Heart left ventricle (tissue), 16 donors: ENCODE results near the gene BEX5. TPM values are rescaled to one million over a fixed set of nuclear protein-coding genes. Genes with fewer than 3 reads are reported as not detected.
"Not testable (repeated sequence)": the region's sequence is repeated elsewhere in the genome, so short reads cannot be mapped to it uniquely, and the experiment has no call there.

Source experiments
- ATAC-seq, 4 donors: fragments of 200-7000 bp; cut with Tn5 transposase; one replicate each; pipeline ENCODE4 v1.9.1; 2020 to 2022; ENCODE audit warnings: moderate library complexity in 4 of 4, mild to moderate bottlenecking in 3 of 4, moderate number of reproducible peaks in 1 of 4
- DNase-seq, 5 donors: peaks; one replicate each; pipeline ENCODE4 v3.0.0-alpha.2; 2020
- H3K27ac ChIP-seq, 12 donors: fragments of 200-600 bp; sonication (generic) in 4 of 12; one replicate each; pipeline versions ENCODE4 v1.5.0 to v1.8.0; 2016 to 2022; ENCODE audit warnings: mild to moderate bottlenecking in 2 of 12
- H3K27me3 ChIP-seq, 9 donors: fragments of 200-600 bp; sonication (generic) in 2 of 9; one replicate each; pipeline versions ENCODE4 v1.5.1 to v1.8.0; 2016 to 2022; ENCODE audit warnings: mild to moderate bottlenecking in 3 of 9
- H3K36me3 ChIP-seq, 9 donors: fragments of 200-600 bp; sonication (generic) in 2 of 9; one replicate each; pipeline versions ENCODE4 v1.5.0 to v1.8.0; 2018 to 2022; ENCODE audit warnings: mild to moderate bottlenecking in 2 of 9
- H3K4me1 ChIP-seq, 12 donors: fragments of 200-600 bp; sonication (generic) in 4 of 12; one replicate each; pipeline versions ENCODE4 v1.5.0 to v1.8.0; 2016 to 2022; ENCODE audit warnings: mild to moderate bottlenecking in 3 of 12
- H3K4me3 ChIP-seq, 12 donors: fragments of 200-600 bp; sonication (generic) in 4 of 12; one replicate each; pipeline versions ENCODE4 v1.5.0 to v1.8.0; 2017 to 2022; ENCODE audit warnings: mild to moderate bottlenecking in 9 of 12, moderate library complexity in 4 of 12
- H3K9me3 ChIP-seq, 12 donors: fragments of 200-600 bp; sonication (generic) in 4 of 12; one replicate each; pipeline versions ENCODE4 v1.5.0 to v1.8.0; 2016 to 2022; ENCODE audit warnings: mild to moderate bottlenecking in 1 of 12
- CTCF ChIP-seq, 12 donors: fragments of 200-600 bp; sonication (generic) in 4 of 12; IDR thresholded peaks; one replicate each; pipeline versions ENCODE4 v1.5.0 to v1.8.0; 2018 to 2022; ENCODE audit warnings: antibody characterized with exemption in 12 of 12, mild to moderate bottlenecking in 5 of 12
- POLR2A ChIP-seq, 2 donors: fragments of 450-650 bp; IDR thresholded peaks; one replicate each; pipeline ENCODE4 v1.6.1; 2017; ENCODE audit warnings: antibody characterized with exemption in 2 of 2, mild to moderate bottlenecking in 2 of 2, moderate library complexity in 2 of 2
- WGBS, 4 donors: extraction: QIAGEN DNeasy Blood & Tissue Kit in 2 of 4; methylation state at CpG; one replicate each; pipeline versions ENCODE4 v1.1.5 to v1.1.7; 2013 to 2018; 5-methylcytosine and 5-hydroxymethylcytosine counted together
- intact Hi-C, 10 donors: fragments of 100-400 bp; cut with DNase I; formaldehyde crosslinking; loops; one replicate each; pipeline versions ENCODE4 v1.11.1 to v1.14.2; 2022
- polyA plus RNA-seq, 2 donors: library from polyadenylated mRNA; stranded (reverse); fragments of 200-250 nt; gene quantifications; one replicate each; pipeline ENCODE4 v1.2.3, GENCODE V29; 2013
- total RNA-seq, 9 donors: library from RNA; depleted of rRNA in 2 of 9; stranded (reverse); fragments of >200 nt in 2 of 9; fragmentation: NEBNext Ultra II Directional in 3 of 9; extraction: Animal tissue kit (Norgen Biotek cat#: 25700) in 3 of 9; gene quantifications; one replicate each; pipeline versions ENCODE4 v1.1.0 to v1.2.4, GENCODE V29; 2016 to 2023
- donor health status: ischemic (EF 13 %, LVEDD 7.1; RV severe dilation, severe dysfunction).
- donor health status: healthy with polysubstance abuse.
- donor health status: DM: no; HTN: yes; CAD: no.
- donor health status: DM: no; HTN: no; CAD: no.
- donor health status: ischemic (EF 25% LVEDD 6.9; RV normal size, moderate dysfunction).
- donor health status: ischemic (EF 25% LVEDD 5.7; RV mildly dilated, moderate dysfunction).
- donor health status: healthy.
- donor health status: DM: yes; HTN: yes; CAD: no.
- donor health status: ischemic (EF 35%, LVEDD 5.7; RV mildly dilated, moderate dysfunction).
- donor health status: nonischemic (EF 11% LVEDD 7.7; RV severe dilation, severe dysfunction).
- donor health status: DM: yes; HTN: yes; CAD: no.
- donor health status: PGD.
- donor health status: ischemic (EF 29% LVEDD 5.4; RV normal size, mild dysfunction).
- donor health status: nonischemic (EF 23%, LVEDD 6.1; RV moderate dilation, normal function).

BEX5 gene
- total and polyA plus RNA-seq, 11 donors = 0.15 to 3.4 (median 0.87) TPM

- Histone ChIP-seq H3K9me3 (no peaks in the 10 kb centered on the region), H3K36me3 (no peaks in the 10 kb centered on the region), H3K4me3 (no peak overlapping the region), H3K4me1 (no peaks in the 10 kb centered on the region), H3K27me3 (peaks cover 0 to 61% (median 0%) of the 10 kb centered on the region in 9 donors), H3K27ac (peak overlapping the region in 1 of 12 donors; percentile 70)
- ATAC-seq (no peak), DNase-seq (no peak)
- intact Hi-C loops = no loop called here
- 33 to 46% (median 36%) methylated on average over 8 of the region's 8 CpGs for WGBS, 4 donors
- TF ChIP-seq POLR2A (IDR thresholded peaks at IDR 0.05) = no peak
- TF ChIP-seq CTCF (IDR thresholded peaks at IDR 0.05) = no peak
These were observed 28.9 kb downstream of the BEX5 start for GRCh38 chrX:102126863-102127262.

- H3K27me3 ChIP-seq = peaks cover 0 to 60% (median 0%) of the 10 kb centered on the region in 9 donors
- ATAC-seq, H3K36me3 ChIP-seq, DNase-seq, intact Hi-C loops, H3K4me1 ChIP-seq, H3K9me3 ChIP-seq: not testable (repeated sequence)
- peak overlapping the region in 1 of 12 donors; percentile 70 for H3K27ac ChIP-seq
- WGBS, 4 donors = 9 to 34% (median 15%) methylated on average over 21 of the region's 21 CpGs
- peak overlapping the region in 1 of 12 donors; percentile 15 for H3K4me3 ChIP-seq
These were observed 29.5 kb downstream of the BEX5 start for GRCh38 chrX:102126080-102126818.

GRCh38 chrX:102125436-102125835 lies 30.3 kb downstream of the BEX5 start, which contains the start of gene TCEAL2:
Gene TCEAL2 (plus strand): TSS chrX:102125679. CDS start chrX:102126831, 1,152 bp downstream.
- intact Hi-C loops, H3K9me3 ChIP-seq, H3K4me1 ChIP-seq, H3K36me3 ChIP-seq, ATAC-seq, DNase-seq: not testable (repeated sequence)
- 1 to 32% (median 8%) methylated on average over 13 to 33 of the region's 38 CpGs for WGBS, 4 donors
- Histone ChIP-seq H3K27ac (peak within 1 kb of the TSS in 1 of 12 donors; percentile 70), H3K27me3 (peaks cover 0 to 56% (median 0%) of the 10 kb centered on the region in 9 donors), H3K4me3 (peak within 1 kb of the TSS in 2 of 12 donors; percentile 9 to 15)

GRCh38 chrX:102125014-102125413 lies 30.8 kb downstream of the BEX5 start:
- H3K36me3 ChIP-seq, ATAC-seq, DNase-seq, intact Hi-C loops, H3K9me3 ChIP-seq, H3K4me1 ChIP-seq: not testable (repeated sequence)
- 11 to 41% (median 26%) methylated on average over 6 to 9 of the region's 10 CpGs for WGBS, 4 donors
- Histone ChIP-seq H3K27me3 (peaks cover 0 to 53% (median 0%) of the 10 kb centered on the region in 9 donors), H3K27ac (peak overlapping the region in 1 of 12 donors; percentile 17), H3K4me3 (peak overlapping the region in 1 of 12 donors; percentile 9)

GRCh38 chrX:102115748-102116147 lies 40.0 kb downstream of the BEX5 start:
- Histone ChIP-seq H3K4me3 (no peak overlapping the region), H3K4me1 (no peaks in the 10 kb centered on the region), H3K9me3 (peaks cover 0 to 8% (median 0%) of the 10 kb centered on the region in 12 donors), H3K27ac (no peak overlapping the region), H3K36me3 (no peaks in the 10 kb centered on the region), H3K27me3 (peaks cover 0 to 8% (median 0%) of the 10 kb centered on the region in 9 donors)
- intact Hi-C loops = no loop called here
- 40 to 73% (median 69%) methylated on average over 2 of the region's 2 CpGs for WGBS, 4 donors
- no peak for DNase-seq
- TF ChIP-seq POLR2A (IDR thresholded peaks at IDR 0.05) (no peak), CTCF (IDR thresholded peaks at IDR 0.05) (no peak)
- no peak for ATAC-seq
